Stimulated activated CD4-positive, alpha-beta T cell treated with anti-CD3 and anti-CD28 coated beads, Interleukin-12 subunit alpha, Interleukin-12 subunit beta, amount 100 ng/mL, for 24 hours (primary cell): Measurements from ENCODE around the gene OGDH.
"Not testable (repeated sequence)": the region's sequence is repeated elsewhere in the genome, so short reads cannot be mapped to it uniquely, and the experiment has no call there.

ENCODE experiments used
- DNase-seq, 2 experiments: peaks; one replicate each; pipeline ENCODE4 v3.0.0-alpha.2; 2020; ENCODE audit warnings: low read depth in 2 of 2

The OGDH gene

GRCh38 chr7:44606341-44607140 is at the start of gene OGDH:
TSS of gene OGDH (plus strand) at chr7:44606627. CDS start at chr7:44624344, 17,717 bp downstream.
- DNase-seq = peak; percentile 97 to 99

GRCh38 chr7:44557485-44557884 is 48.9 kb upstream of the OGDH start:
- DNase-seq = no peak

- DNase-seq = no peak
Observed at GRCh38 chr7:44559485-44559884, 46.9 kb upstream of the OGDH start.

GRCh38 chr7:44561481-44561880 is 44.9 kb upstream of the OGDH start:
- no peak for DNase-seq

- no peak for DNase-seq
Observed at GRCh38 chr7:44561962-44562621, 44.3 kb upstream of the OGDH start.

GRCh38 chr7:44562622-44562962 is 43.8 kb upstream of the OGDH start:
- DNase-seq = not testable (repeated sequence)

- no peak for DNase-seq
Observed at GRCh38 chr7:44563171-44563679, 43.2 kb upstream of the OGDH start.

GRCh38 chr7:44564606-44565005 is 41.8 kb upstream of the OGDH start:
- no peak for DNase-seq

GRCh38 chr7:44565097-44565794 is 41.2 kb upstream of the OGDH start:
- DNase-seq = peak; percentile 43 to 55

GRCh38 chr7:44565795-44566559 is 40.5 kb upstream of the OGDH start:
- no peak for DNase-seq

- DNase-seq = no peak
Observed at GRCh38 chr7:44566680-44567079, 39.7 kb upstream of the OGDH start.

- DNase-seq = no peak
Observed at GRCh38 chr7:44567884-44568283, 38.5 kb upstream of the OGDH start.

- no peak for DNase-seq
Observed at GRCh38 chr7:44568771-44569560, 37.5 kb upstream of the OGDH start.

GRCh38 chr7:44569959-44570358 is 36.5 kb upstream of the OGDH start:
- no peak for DNase-seq

GRCh38 chr7:44572771-44573170 is 33.7 kb upstream of the OGDH start:
- no peak for DNase-seq

GRCh38 chr7:44573464-44574286 is 32.8 kb upstream of the OGDH start, which contains the start of gene DDX56:
TSS of gene DDX56 (minus strand) at chr7:44573908. CDS start at chr7:44573895, 13 bp downstream.
- peak; percentile 88 to 93 for DNase-seq

- DNase-seq = no peak
Observed at GRCh38 chr7:44574287-44574872, 32.0 kb upstream of the OGDH start.

GRCh38 chr7:44575054-44575453 is 31.4 kb upstream of the OGDH start:
- no peak for DNase-seq

GRCh38 chr7:44576228-44576627 is 30.2 kb upstream of the OGDH start:
- no peak for DNase-seq
